BJ (cell line): Measurements from ENCODE around the gene PIGP. TPM values are rescaled to one million over a fixed set of nuclear protein-coding genes. Genes with fewer than 3 reads are reported as not detected.
A peak's percentile ranks its signal among the peaks of the same experiment; 100 is the strongest.
"Not testable (repeated sequence)": the region's sequence is repeated elsewhere in the genome, so short reads cannot be mapped to it uniquely, and the experiment has no call there.

ENCODE experiments used
- CTCF ChIA-PET: fragments of 350-600 bp; formaldehyde crosslinking; extraction: SDS; loops from one replicate; lab custom pipeline; 2021; ENCODE audit warnings: antibody characterized with exemption, inconsistent platforms; lab: Yijun Ruan, JAX
- POLR2A ChIA-PET: fragments of 300-600 bp; sonication (Branson Sonifier 250); formaldehyde crosslinking; extraction: SDS; loops from one replicate; lab custom pipeline; 2021; ENCODE audit warnings: antibody characterized with exemption; lab: Charles Lee
- DNase-seq: peaks from one replicate; pipeline ENCODE4 v3.0.0-alpha.2; 2011; ENCODE audit warnings: low read depth
- H3K27me3 ChIP-seq: 2 replicates; pipeline ENCODE4 v1.6.0; 2011; ENCODE audit warnings: low read length; ENCODE audit not compliant: control insufficient read depth, insufficient read depth
- H3K36me3 ChIP-seq: 2 replicates; pipeline ENCODE4 v1.5.1; 2011; ENCODE audit warnings: low read length; ENCODE audit not compliant: control insufficient read depth, insufficient read depth
- H3K4me3 ChIP-seq: 2 replicates; pipeline ENCODE4 v1.5.1; 2011; ENCODE audit warnings: low read depth, mild to moderate bottlenecking, control low read depth, low read length
- polyA minus RNA-seq: library from RNA; depleted of rRNA, polyadenylated mRNA; stranded (reverse); fragments of >200 nt; gene quantifications from 2 replicates; pipeline ENCODE4 v1.2.3, GENCODE V29; 2011; rRNA and poly(A)+ RNA removed
- polyA plus RNA-seq: library from polyadenylated mRNA; depleted of rRNA; stranded (reverse); fragments of >200 nt; gene quantifications from 2 replicates; pipeline ENCODE4 v1.2.3, GENCODE V29; 2011; rRNA removed
- TF ChIP-seq, protein P1 (sequence below): IDR thresholded peaks from 2 replicates; pipeline ENCODE4 v1.5.1; 2011; ENCODE audit warnings: low read depth, mild to moderate bottlenecking, control low read depth, inconsistent platforms, low read length, moderate library complexity; ENCODE audit not compliant: insufficient read depth

PIGP gene
- 13.8 and 34.3 TPM in 2 replicates for polyA plus RNA-seq
- 3.9 and 4.9 TPM in 2 replicates for polyA minus RNA-seq

- ChIA-PET CTCF (no interaction called here), POLR2A (no interaction called here)
- Histone ChIP-seq H3K27me3 (no peaks in the 10 kb centered on the region), H3K36me3 (no peaks in the 10 kb centered on the region), H3K4me3 (peak within 1 kb of the TSS; percentile 96)
- DNase-seq, result peak; percentile 74
- TF ChIP-seq, protein P1, sequence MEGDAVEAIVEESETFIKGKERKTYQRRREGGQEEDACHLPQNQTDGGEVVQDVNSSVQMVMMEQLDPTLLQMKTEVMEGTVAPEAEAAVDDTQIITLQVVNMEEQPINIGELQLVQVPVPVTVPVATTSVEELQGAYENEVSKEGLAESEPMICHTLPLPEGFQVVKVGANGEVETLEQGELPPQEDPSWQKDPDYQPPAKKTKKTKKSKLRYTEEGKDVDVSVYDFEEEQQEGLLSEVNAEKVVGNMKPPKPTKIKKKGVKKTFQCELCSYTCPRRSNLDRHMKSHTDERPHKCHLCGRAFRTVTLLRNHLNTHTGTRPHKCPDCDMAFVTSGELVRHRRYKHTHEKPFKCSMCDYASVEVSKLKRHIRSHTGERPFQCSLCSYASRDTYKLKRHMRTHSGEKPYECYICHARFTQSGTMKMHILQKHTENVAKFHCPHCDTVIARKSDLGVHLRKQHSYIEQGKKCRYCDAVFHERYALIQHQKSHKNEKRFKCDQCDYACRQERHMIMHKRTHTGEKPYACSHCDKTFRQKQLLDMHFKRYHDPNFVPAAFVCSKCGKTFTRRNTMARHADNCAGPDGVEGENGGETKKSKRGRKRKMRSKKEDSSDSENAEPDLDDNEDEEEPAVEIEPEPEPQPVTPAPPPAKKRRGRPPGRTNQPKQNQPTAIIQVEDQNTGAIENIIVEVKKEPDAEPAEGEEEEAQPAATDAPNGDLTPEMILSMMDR, result no peak
Observed at GRCh38 chr21:37072988-37073416, at the start of gene PIGP, which contains the start of gene TTC3. PIGP (minus strand) TSS chr21:37073071; CDS start chr21:37072515, 556 bp downstream. TTC3 (plus strand) TSS chr21:37073254; CDS start chr21:37087258, 14,004 bp downstream.

GRCh38 chr21:37119421-37120218 lies 46.7 kb upstream of the PIGP start:
- Histone ChIP-seq H3K4me3 (no peak overlapping the region), H3K27me3 (no peaks in the 10 kb centered on the region), H3K36me3 (peaks cover 2% of the 10 kb centered on the region; the same call in 1 of the 2 replicates)
- TF ChIP-seq, protein P1, result no peak
- POLR2A ChIA-PET, result no interaction called here
- DNase-seq, result no peak
- CTCF ChIA-PET, result interaction anchor here (1.1 kb wide), 1 partner anchor 89 kb away, joined by 3 read pairs; no protein-coding TSS in a partner anchor

DNA sequence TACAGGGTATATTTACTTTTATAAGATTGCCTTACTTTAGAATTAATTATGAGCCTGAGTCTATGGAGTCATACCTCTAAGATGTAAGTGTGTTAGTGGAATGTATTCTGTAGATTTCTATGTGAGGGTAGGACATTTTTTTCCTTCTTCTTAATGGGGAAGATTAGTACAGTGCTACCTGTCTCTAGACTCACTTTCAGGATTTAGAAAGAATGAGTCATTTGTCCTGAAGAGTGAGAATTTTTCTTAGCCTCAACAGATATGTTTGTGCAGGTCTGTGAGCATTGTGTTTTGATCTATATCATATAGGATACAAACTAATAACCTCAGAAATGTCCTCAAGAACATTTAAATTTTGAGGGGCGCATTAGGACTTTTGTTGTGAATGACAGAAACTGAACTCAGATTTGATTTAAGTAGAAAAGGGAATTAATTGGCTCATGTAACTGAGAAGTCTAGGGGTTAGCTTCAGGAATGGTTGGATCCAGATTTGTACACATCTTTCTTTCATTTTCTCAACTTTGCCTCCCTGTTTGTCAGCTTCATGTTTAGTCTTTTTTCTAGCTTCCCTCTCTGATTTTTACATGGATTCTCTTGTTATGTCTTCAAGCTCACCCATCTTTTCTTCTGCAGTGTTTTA lies 45.4 kb upstream of the PIGP start:
- ChIA-PET CTCF (no interaction called here), POLR2A (no interaction called here)
- H3K36me3 ChIP-seq, result no peaks in the 10 kb centered on the region
- no peak overlapping the region for H3K4me3 ChIP-seq
- no peaks in the 10 kb centered on the region for H3K27me3 ChIP-seq
- DNase-seq, result no peak
- TF ChIP-seq, protein P1, result no peak

DNA sequence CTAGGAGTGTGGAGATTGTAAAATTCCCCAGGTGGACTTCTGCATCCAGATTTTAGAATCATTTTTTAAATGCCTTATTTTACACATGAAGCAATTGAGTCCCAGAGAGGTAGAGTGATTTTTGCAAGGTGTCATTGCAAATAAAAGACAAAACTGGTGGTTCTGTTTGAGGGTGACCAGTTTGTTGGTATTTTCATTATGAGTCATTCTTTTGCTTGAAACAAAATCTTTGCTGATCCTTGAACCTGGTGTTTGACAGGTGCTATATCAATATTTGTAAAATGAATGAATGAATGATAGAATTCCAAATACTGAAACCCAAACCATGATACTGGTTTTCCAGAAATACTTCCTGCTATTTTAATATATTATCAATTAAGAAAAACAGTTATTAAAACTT lies 44.3 kb upstream of the PIGP start:
- no peak overlapping the region for H3K4me3 ChIP-seq
- H3K36me3 ChIP-seq, result no peaks in the 10 kb centered on the region
- ChIA-PET CTCF (no interaction called here), POLR2A (interaction anchor here (0.6 kb wide), 1 partner anchor 28 kb away, joined by 3 read pairs; no protein-coding TSS in a partner anchor)
- DNase-seq, result no peak
- TF ChIP-seq, protein P1, result no peak
- H3K27me3 ChIP-seq, result no peaks in the 10 kb centered on the region

- ChIA-PET POLR2A (interaction anchor here (0.6 kb wide), 1 partner anchor 29 kb away, joined by 3 read pairs; no protein-coding TSS in a partner anchor), CTCF (interaction anchor here (1.0 kb wide), 1 partner anchor 20 kb away, joined by 3 read pairs; no protein-coding TSS in a partner anchor)
- not testable (repeated sequence) for H3K27me3 ChIP-seq, DNase-seq, H3K36me3 ChIP-seq, H3K4me3 ChIP-seq
Observed at GRCh38 chr21:37116459-37116858, 43.6 kb upstream of the PIGP start.

DNA sequence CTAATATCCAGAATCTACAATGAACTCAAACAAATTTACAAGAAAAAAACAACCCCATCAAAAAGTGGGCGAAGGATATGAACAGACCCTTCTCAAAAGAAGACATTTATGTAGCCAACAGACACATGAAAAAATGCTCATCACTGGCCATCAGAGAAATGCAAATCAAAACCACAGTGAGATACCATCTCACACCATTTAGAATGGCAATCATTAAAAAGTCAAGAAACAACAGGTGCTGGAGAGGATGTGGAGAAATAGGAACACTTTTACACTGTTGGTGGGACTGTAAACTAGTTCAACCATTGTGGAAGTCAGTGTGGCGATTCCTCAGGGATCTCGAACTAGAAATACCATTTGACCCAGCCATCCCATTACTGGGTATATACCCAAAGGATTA lies 41.4 kb upstream of the PIGP start:
- H3K27me3 ChIP-seq, POLR2A ChIA-PET, H3K4me3 ChIP-seq, H3K36me3 ChIP-seq, DNase-seq, CTCF ChIA-PET: not testable (repeated sequence)

- H3K36me3 ChIP-seq, POLR2A ChIA-PET: not testable (repeated sequence)
Observed at GRCh38 chr21:37111029-37111428, 38.2 kb upstream of the PIGP start.

More at GRCh38 chr21:37111029-37111428, 38.2 kb upstream of the PIGP start:
- H3K27me3 ChIP-seq, H3K4me3 ChIP-seq, DNase-seq, CTCF ChIA-PET: not testable (repeated sequence)
